K562 (cell line): ENCODE results near the gene OLIG2. TPM values are rescaled to one million over a fixed set of nuclear protein-coding genes. Genes with fewer than 3 reads are reported as not detected.

Source experiments
- REST ChIP-seq, 2 experiments: fragments of 450-650 bp; formaldehyde crosslinking in 1 of 2; IDR thresholded peaks; 2 replicates each; pipeline versions ENCODE4 v1.4.0 to v1.6.1; 2014 to 2020; ENCODE audit warnings: mild to moderate bottlenecking in 2 of 2, borderline replicate concordance in 1 of 2, low read depth in 1 of 2
- ZNF282 ChIP-seq: sonication (generic); formaldehyde crosslinking; IDR thresholded peaks from 2 replicates; pipeline ENCODE4 v1.8.1; 2023; ENCODE audit warnings: missing genetic modification reagents
- polyA plus RNA-seq, 8 experiments: library from polyadenylated mRNA; depleted of rRNA in 4 of 8; stranded (reverse) in 5 of 8; unstranded in 3 of 8; fragments of >200 nt; fragmentation: Nextera tagmentation in 2 of 8; fragmentation: Illumina TruSeq in 1 of 8; extraction: Ambion mirVana in 2 of 8; extraction: Trizol in 1 of 8; gene quantifications; 2 replicates each; pipeline versions ENCODE4 v1.2.1 to v1.2.3, GENCODE V29; 2011 to 2014; ENCODE audit warnings: inconsistent platforms in 1 of 8, missing spikeins in 1 of 8
- total RNA-seq, 7 experiments: library from RNA; depleted of rRNA in 6 of 7; stranded (reverse); fragments of >200 nt in 6 of 7; fragmentation: Illumina TruSeq in 2 of 7; extraction: Trizol in 2 of 7; gene quantifications; 2 replicates each; pipeline versions ENCODE4 v1.2.1 to v1.2.3, GENCODE V29; 2011 to 2021; ENCODE audit warnings: low replicate concordance in 1 of 7

The OLIG2 gene
- total and polyA plus RNA-seq, 9 of the 15 experiments (the other 6 are each of a cell fraction or from before 2014, with no cell fraction given), result not detected

GRCh38 chr21:32981096-32981495, 44.6 kb upstream of the OLIG2 start (continued):
- TF ChIP-seq REST (IDR thresholded peaks at IDR 0.05; ENCODE audit: borderline replicate concordance), result no peak
- no peak for TF ChIP-seq REST (CRISPR knock-in tag; IDR thresholded peaks at IDR 0.05; ENCODE audit: low read depth)
- TF ChIP-seq ZNF282, result no peak
